ENCODE results near the gene OTUD4.
A peak's percentile ranks its signal among the peaks of the same experiment; 100 is the strongest.

Gene OTUD4

GRCh38 chr4:145108128-145108527, 72.3 kb downstream of the OTUD4 start:
- DNase-seq, result no peak

- DNase-seq, result no peak
Observed at GRCh38 chr4:145107126-145107525, 73.3 kb downstream of the OTUD4 start.

DNA sequence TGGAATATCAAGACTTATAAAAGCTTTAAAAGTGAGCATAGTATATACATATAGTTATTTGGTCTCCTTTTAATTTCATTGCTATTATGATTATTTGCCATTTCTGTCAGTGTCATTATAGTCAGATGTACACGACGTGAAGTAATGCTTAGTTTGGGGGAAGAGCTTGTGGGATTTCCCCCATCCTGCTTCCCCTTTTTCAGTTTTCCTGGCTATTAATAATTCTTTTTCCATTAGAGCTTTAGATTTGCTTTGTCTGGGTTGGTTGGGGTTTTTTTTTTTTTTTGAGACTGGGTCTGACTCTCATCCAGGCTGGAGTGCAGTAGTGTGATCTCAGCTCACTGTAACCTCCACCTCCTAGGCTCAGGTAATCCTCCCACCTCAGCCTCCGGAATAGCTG, 76.9 kb downstream of the OTUD4 start:
- no peak for DNase-seq

- DNase-seq, result no peak
Observed at GRCh38 chr4:145102619-145103018, 77.8 kb downstream of the OTUD4 start.

GRCh38 chr4:145101091-145101490, 79.3 kb downstream of the OTUD4 start:
- no peak for DNase-seq

DNA sequence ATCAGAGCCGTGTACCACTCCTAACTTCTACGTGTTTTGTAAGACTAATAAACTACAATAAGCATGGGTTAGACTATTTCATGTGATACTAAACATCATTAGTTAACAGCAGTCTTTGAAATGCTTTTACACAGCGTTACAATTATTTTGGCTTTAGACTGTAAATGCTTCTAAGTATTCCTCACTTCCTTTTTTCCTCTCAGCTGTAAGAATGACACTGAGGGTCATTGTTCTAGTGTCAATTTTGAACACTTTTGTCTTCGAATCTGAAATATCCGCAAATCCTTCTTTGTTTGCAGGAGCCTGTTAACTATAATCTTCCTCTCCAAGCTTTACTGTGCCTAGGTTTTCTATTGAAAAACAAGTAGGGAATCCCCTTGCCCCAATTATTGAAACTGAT, 80.7 kb downstream of the OTUD4 start:
- no peak for DNase-seq

GRCh38 chr4:145098675-145099037, 81.7 kb downstream of the OTUD4 start:
- DNase-seq, result no peak

- peak; percentile 97 for DNase-seq
Observed at GRCh38 chr4:145097821-145098674, 82.3 kb downstream of the OTUD4 start, which contains the start of the genes ABCE1 and ANAPC10. TSS of gene ABCE1 (plus strand) at chr4:145098311. CDS start at chr4:145104413, 6,102 bp downstream. TSS of gene ANAPC10 (minus strand) at chr4:145098196. CDS start at chr4:145096099, 2,097 bp downstream.

DNA sequence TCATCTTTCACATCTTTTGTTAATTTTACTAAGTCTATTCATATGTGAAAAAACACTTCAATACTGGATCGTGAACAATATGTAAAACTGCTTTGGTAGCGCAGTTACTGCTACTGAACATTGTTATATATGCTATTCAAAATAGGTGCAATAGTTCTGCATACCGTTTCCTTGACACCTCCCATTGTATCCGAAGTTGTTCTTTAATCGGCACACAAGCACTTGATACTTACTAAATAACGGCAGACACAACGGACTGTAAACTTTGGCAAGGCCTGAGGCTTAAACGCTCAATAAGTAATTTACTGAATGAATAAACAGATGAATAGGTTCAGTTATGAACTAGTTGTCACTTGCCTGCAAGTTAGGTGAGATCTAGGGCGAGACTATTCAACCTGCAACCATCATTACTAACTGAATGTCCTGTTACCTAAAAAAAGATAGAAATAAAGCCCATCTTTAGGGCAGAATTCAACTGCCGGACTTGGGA, 83.0 kb downstream of the OTUD4 start:
- DNase-seq, result no peak

GRCh38 chr4:145093638-145094037, 86.8 kb downstream of the OTUD4 start:
- no peak for DNase-seq

DNA sequence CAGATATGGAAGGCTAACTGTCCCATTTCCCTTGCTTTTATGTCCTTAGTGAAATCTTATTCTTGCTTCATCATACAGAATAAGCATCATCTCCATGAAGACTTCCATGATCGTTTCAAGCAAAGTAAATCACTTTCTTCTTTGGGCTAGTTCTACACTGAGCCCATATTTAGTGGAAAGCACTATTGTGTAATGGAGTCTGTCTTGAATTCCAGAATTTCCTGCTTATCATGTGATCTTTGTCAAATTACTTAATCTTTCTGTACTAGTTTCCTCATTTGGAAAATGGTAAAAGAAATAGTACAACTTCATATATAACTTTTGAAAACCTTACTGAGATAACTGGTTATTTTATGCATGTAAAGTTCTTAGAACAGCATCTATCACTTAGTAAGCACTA, 90.0 kb downstream of the OTUD4 start:
- no peak for DNase-seq

DNA sequence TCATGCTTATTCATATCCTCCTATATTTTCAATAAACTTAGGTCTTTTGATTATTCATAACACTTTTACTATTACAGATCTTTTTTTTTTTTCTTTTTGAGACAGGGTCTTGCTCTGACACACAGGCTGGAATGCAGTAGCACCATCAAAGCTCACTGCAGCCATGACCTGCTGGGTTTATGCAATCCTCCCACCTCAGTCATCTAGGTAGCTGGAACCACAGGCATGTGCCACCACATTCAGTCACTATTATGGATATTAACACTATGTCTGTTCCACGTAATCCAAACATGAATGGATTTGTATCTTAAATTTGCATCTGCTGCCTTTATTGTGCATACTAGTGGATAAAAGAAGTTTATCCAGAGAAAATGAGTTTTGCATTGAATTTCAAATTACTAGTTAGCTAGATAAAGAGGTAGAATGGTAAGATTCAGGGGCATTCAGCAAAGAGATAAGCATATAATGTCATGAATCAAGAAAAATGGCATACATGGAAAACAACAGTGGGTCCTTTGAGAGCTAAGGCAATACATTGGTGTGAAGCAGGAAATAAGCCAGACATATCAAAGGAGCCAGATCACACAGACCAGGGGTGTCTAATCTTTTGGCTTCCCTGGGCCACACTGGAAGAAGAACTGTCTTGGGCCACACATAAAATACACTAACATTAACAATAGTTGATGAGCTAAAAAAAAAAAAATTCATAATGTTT, 96.3 kb downstream of the OTUD4 start:
- DNase-seq, result no peak

All from NCI-H1048 (cell line).